GM18868 (cell line): ENCODE results near the gene KCNK2.
"Not testable (repeated sequence)": the region's sequence is repeated elsewhere in the genome, so short reads cannot be mapped to it uniquely, and the experiment has no call there.

Experiments
- ATAC-seq: cut with Tn5 transposase; IDR thresholded peaks from one replicate; pipeline ENCODE4 v1.9.1; 2021; ENCODE audit warnings: mild to moderate bottlenecking, moderate library complexity; ENCODE audit not compliant: unreplicated experiment

Gene KCNK2

DNA sequence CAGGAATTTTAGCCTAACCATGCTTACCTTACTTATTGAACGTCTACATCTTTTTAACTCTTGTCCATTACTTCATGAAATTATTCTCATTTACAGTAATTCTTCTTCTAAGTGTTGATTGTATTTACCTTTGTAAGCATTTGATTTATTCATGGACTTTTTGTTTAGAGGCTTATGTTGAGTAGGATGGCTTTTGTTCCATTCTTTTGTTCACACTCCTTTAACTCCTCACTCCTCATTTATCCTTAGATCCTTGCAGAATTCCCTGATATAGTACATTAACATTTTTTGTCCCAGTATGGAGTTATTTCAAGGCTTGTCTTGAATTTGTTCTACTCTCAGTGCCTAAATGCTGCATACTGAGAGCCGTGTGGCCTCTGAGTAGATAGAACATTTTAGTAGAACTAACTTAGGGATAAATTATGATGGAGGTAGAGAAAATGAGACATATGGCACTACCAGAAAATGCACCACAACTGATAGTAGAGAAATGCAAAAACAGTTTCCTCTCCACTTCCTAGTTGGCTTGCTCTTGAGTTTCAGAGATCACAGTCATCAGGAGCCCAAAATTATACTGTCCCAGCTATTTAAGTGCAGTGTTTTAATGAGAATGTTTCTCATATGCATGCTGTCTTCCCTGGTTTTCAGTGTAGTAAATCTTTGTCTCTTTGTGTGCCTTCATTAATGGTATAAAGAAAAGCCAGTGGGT, 69.5 kb downstream of the KCNK2 start:
- no peak for ATAC-seq

DNA sequence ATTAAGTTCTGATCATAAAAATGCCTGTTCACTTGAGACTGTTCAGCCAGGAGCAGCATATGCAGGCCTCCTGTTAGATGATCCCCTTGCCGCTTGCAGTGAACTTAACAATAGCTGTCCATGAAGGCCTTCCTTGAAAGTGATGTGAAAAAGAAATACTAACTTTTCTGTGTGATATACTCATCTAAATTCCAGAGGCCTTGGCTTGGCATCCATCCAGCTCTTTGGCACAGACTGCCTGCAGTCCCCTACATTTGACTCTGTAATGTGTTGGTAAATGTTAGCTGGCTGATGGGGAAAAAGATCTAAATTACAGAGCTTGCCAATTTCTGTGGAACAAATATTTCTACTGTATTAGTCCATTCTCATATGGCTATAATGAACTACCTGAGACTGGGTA, 73.7 kb downstream of the KCNK2 start:
- ATAC-seq, result no peak

DNA sequence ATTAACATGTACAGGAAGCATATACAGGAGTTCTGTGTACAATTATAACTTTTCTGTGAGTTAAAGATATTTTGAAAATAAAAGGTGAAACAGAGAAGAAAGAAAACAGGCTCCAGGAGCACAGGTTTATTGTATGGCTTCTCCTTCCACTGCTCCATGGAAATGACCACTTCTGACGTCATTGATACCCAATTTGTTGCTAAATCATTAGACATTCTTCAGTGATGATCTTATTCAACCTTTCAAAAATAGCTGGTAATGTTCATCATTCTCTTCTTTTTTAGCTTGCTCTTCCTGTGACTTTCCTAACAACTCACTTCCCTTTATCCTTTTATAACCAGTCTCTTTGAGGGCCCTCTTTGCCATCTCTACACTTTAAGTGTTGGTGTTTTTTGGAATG, 77.8 kb downstream of the KCNK2 start:
- ATAC-seq, result no peak

DNA sequence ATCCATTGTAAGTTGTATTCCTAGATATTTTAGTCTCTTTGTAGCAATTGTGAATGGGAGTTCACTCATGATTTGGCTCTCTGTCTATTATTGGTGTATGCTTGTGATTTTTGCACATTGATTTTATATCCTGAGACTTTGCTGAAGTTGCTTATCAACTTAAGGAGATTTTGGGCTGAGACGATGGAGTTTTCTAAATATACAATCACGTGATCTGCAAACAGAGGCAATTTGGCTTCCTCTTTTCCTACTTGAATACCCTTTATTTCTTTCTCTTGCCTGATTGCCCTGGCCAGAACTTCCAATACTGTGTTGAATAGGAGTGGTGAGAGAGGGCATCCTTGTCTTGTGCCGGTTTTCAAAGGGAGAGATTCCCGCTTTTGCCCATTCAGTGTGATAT, 80.6 kb downstream of the KCNK2 start:
- ATAC-seq, result not testable (repeated sequence)

DNA sequence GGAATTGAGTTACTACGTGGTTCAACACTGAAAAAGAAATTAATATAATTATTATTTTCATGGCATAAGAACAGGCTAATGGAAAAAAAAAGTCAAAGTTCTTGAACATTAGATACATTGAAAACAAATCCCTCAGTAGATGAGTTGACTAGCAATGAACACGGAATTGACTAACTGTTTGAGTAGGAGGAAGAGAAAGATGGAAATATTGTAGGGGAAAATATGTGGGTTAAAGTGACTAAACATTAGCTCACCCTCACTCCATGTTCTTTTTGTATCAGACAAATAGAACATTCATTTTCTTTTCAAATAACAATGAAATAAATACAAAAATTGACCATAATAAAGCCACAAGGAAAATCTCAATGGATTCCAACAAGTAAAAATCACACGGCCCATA, 84.3 kb downstream of the KCNK2 start:
- ATAC-seq, result no peak

DNA sequence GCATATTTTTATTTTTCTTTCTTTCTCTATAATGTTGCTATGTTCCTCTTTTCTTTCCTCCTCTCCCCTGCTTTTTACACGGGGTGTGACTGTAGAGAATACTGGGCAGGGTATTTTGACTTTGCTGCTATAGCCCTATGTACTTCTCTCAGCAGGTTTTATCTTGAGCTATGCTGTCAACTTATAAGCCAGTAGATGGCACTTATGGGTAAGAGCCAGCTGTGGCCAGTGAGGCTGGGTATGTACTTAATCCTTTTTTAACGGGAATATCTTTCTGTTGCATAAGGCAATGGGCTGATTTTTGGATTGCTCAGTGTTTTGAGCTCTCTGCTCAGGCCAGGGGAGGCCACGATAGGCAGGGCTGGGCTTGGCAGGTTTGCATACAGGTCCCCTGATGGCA, 99.0 kb downstream of the KCNK2 start:
- ATAC-seq, result no peak

DNA sequence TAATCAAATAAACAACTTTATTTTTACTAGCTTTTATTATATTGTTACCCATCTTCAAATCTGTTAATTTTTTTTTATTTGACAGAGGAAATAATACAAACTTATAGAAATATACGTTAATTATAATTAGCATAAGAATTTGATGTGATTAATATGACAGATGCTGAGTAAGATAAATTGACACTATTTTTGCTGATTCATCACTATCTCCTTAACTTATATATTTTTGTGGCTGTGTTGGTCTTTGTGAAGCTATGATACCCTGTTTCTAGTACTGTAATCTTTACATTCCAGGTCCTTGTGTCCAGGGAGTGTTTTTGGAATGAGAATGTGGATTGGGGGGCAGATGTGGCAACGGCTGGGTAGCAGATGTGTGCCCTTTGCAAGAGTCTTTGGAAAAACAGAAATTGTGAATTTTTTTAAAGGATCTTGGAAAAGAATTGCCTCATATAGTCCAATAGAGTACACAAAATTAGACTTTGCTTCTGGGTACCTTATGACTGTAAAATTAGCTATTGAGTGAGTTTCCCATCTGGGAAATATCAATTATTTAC, 102.6 kb downstream of the KCNK2 start:
- no peak for ATAC-seq

DNA sequence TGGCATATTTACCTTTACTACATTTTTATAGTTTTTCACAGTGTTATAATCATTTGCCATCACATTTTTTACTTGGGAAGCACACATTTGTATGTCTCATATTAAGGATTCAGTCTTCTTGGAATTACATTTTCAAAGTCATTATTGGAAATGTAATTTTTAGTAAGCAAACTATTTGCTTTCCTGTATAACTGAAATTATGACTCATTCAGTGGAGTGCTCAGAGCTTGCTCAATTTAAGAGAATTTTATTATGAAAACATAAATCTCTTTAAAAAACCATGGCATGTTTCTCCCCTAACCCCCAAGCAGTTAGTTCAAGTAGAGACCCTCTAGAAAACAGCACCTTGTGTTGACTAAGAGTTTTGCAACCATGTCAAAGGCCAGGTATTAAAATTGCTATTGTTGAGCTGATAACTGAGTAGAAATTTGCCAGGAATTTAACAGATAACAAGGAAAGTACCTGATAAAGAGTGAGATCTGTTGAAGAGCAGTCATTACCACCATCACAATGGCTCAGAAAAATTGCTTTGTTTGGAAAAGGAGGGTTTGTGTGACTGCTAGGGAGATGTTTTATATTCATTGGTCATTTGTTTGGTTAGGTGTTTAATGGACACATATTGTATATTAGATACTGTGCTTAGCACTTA, 105.9 kb downstream of the KCNK2 start:
- no peak for ATAC-seq

DNA sequence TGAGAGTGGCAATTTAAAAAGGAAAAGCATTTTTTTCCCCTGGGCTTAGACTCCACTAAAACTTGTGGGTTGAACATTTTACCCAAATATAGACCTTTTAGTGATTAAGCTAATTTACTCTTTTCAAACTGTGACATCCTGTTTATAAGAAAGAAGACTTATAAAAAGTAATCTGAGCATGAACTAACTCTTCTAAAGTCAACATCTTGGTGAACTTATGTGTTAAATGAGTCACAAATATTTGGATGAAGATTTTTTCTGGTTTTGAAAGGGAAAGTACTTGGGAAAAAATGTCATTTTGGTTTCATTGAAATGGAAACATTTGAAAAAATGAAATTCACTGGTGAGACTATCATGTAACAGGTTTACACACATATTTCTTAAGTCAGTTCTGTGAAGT, 109.8 kb downstream of the KCNK2 start:
- no peak for ATAC-seq

DNA sequence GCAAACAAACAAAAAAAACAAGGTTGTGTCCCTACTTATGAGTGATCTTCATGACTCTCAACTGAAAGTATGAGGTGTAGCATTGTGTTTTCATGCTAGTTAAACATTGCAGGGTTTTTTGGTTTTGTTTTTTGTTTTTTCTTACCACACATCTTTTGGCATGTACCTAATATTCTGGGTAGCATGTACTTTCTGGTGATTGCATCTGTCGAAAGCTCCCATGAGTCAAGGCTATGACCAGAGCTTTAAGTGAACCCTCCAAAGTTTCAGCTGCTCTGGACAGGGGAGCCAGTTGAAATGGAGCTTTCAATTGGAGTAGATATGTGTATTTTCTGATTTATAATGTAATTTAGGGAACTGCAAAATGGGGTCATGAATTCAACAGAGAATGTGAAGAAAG, 115.5 kb downstream of the KCNK2 start:
- no peak for ATAC-seq

DNA sequence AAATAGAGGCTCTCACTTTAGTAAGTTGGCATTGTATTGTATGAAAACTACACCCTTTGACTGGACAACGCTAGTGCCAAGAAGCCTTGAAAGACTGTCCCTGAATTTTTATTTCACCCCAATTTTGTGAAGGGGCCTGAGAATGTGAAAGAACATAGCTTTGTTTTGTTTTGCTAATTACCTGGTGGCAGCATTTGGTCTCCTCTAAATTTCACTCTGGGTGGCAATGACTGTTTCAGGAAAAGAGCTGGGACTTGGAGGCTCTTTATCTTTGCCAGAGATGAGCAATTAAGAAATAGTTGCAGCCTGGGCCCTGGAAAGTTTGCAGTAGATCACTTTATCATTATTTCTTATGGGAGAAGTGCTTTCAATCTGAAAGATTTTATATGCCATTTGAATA, 117.6 kb downstream of the KCNK2 start:
- no peak for ATAC-seq

DNA sequence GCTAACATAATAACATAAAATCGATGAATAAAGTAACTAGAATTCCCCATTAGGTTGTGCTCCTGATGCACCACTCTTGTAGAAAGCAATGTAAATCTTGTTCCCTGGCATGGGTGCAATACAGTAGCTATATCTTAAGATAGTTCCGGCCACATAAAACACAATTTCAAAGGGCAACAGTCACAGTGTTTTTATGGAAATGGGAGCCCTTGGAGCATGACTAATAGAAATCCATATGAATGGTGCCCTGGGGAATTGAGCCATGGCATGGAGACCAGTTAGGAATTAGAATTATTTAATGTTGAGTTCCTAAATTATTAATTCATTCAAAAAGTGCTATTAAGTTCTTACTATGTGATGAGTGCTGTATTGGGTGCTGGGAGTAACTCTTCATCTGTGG, 118.7 kb downstream of the KCNK2 start:
- no peak for ATAC-seq

DNA sequence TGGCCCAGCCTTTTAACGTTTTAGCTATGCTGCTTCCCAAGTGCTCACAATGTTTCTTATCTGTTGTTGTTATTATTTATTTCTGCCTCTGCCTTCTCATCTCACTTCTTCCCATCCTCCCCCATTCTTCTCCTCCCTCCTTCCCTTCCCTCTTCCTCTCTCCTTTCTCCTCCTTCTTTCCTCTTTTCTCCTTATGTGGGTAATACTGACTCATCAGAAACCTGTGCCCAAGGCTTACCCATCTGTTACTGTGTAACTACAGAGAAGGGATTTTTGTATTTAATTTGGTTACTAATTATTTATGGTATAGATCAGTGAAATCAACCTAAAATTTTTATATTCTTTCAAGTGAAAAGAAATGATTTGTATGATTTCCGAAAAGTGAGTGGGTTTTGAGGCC, 120.3 kb downstream of the KCNK2 start:
- no peak for ATAC-seq

DNA sequence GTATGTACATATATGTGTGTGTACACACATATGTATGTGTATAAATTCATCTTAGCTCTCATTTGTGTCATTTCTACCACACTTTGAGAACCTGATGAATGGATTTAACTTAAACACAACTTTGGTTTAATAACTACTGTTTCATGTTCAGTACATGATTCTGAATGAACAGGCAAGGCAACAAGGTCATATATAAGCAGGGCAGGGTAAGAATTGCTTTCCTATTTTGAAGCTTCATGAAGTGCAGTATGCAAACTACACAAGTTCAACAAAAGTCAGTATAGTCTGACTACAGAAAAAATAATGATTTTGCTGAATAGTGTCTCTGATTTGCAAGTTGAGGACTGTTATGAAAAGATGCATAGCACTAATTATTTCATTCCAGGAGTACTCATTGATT, 127.6 kb downstream of the KCNK2 start:
- no peak for ATAC-seq

DNA sequence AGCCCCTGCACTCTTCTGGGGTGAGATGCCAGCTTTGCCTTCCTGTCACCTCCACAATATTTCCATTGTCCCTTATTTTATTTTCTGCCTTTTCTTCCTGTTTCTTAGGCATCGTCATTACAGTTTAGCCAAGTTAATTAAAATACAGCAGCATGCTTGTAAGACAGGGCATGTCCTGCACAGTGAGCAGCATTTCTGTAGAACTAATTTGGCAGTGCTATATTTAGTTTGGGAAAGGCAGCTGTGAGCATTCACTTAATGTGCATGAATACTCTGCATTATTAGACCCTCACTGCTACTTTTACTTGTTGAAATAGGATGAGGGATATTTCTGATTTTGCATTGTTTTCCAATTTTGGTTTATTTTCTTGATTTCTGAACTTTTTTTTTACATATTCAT, 133.3 kb downstream of the KCNK2 start:
- ATAC-seq, result no peak

DNA sequence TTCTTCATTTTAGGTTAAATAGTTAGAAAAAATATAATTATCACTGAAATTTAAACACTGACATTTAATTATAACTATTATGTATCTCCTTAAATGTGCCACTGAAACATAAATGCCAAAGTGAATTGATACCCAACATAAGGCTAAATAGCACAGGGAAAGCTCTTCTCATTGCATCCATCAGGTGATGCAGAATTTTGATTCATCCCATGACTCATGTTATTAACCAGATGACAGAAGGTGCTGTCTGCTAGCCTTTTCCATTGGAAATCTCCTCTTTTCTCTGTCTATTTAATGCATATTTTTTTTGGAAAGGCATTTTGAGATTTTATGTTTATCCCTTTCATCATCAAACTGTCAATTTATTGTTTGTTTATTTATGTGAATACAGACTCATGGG, 136.8 kb downstream of the KCNK2 start:
- no peak for ATAC-seq

DNA sequence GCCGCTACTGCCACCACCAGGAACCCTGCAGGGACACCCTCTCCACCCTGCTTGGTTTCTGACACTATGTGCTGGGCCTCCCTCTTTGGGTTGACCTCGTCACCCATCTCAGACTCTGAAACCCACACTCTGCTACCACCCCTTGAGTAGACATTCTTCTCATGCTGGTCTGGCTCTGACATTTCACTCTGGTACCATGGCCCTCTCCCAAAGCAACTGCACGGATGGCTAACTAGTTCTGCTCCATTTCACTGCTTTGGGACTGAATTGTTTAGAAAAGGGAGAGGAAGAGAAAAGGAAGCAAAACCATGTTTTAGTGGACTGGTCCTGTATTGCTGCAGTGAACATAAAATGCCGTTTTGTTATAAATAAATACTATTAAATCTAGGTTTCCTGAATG, 137.8 kb downstream of the KCNK2 start:
- ATAC-seq, result no peak

DNA sequence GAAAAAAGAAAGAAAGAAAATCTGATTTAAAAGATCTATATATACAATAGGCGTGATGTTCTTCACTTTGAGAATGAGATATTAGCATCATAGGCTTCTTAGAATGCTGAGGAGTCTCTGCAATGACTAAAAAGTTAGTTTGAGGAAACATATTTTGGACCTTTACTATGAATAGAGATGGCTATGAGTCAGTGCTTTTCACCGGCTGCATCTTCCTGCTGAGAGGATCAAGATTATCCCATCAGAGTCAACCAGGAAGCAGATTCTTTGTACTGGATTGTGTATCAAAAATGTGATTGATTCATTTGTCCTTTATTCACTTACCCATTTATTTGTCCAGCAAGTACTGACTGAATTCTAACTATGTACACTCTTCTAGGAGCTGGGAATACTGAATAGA, 144.2 kb downstream of the KCNK2 start:
- no peak for ATAC-seq

DNA sequence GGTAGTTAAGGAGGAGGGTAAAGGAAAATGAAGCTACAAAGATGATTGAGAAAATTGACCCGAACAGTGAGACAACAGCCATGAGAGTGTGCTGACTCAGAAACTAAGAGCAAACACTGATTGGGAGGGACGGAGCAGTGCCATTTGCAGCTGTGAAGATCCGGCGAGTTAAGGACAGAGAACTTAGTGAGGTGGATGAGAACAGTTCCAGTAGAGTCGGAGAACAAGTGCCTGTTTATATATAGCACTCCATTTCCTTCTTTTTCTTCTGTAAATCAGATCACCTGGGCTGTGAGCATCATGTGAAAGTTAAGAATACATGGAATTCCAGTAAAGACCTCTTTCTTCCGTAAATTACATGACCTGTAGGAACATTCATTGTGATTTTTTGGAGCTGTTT, 145.7 kb downstream of the KCNK2 start:
- no peak for ATAC-seq

DNA sequence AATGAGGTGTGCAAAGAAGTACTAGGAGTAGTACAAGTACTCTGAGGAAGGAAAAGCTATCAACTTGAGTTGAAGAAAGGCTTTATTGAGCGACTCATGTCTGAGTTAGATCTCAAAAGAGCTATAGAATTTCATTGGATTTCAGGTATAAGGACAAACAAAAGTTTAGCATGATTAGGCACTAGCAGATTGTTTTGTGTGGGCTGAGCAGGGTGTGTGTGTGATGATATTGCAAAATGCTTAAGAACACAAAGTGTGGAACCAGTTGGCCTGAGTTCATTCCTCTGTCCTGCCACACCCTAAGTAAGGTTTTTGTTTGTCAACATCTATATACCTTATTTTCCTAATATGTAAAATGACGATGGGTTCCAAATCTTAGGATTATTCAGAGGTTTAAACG, 158.9 kb downstream of the KCNK2 start:
- no peak for ATAC-seq

DNA sequence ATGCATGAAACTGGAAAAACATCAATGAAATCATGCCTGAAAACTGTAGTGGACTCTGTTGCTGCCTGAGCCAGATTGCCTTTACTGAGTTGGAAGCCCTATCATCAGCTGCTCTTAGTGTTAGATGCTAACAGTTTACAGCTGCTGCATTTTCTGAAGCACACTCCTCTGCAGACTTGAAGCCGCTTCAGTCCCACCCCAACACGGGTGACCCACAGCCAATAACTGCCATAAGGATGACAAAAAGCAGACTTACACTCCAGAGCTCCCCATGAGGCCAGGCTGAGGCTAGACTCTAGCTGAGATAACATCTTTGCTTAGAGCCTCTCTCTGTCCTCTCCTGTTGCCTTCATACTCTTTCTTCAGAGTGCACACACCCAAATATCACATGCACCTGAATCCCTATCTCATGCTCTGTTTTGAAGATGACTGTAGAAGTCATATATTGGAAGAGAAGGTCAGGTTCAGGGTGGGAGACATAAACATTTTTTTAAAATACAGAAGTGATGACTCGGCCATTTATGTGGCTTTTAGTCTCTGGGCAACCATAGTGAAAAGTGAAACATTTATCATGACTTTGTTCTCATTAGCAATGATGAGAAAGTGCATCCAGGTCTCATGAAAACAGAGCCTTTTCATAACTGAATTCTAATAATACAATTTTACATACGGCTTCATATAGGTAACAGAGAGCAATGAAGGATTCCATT, 161.0 kb downstream of the KCNK2 start:
- ATAC-seq, result no peak

DNA sequence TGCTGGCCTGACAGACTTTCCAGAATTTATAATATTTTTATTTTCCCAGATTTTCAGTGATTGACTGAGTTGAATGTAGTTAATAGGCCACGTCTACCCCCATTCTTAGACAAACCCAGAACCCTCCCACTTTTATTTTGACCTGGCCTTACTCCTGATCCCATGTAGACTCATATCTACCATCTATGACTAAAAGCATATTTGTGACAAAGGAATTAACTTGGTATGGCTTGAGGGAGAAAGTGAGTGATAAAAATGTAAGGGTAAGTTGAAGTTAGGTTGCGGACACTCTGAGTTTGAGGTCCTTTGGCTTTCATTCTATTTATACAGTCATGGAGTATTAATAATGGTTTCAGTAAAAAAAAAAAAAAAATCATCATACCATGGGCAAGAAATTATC, 168.4 kb downstream of the KCNK2 start:
- no peak for ATAC-seq
